ENCODE measurements around the gene WNT9A. TPM values are rescaled to one million over a fixed set of nuclear protein-coding genes. Genes with fewer than 3 reads are reported as not detected.
"Not testable (repeated sequence)": the region's sequence is repeated elsewhere in the genome, so short reads cannot be mapped to it uniquely, and the experiment has no call there.

Gene WNT9A
- total and polyA plus RNA-seq, 2 donors from 2014 or later: 0.58 to 3.1 TPM

- no peak overlapping the region for H3K4me3 ChIP-seq (ENCODE audit: low read length in 3 of 3)
- no peak overlapping the region for H3K27ac ChIP-seq (ENCODE audit: low read depth in 2 of 2, low read length in 2 of 2)
- FAIRE-seq (no peak), DNase-seq (no peak)
- no peaks in the 10 kb centered on the region for H3K4me1 ChIP-seq (ENCODE audit: control insufficient read depth in 2 of 3, insufficient read depth in 2 of 3, low read depth in 1 of 3, low read length in 3 of 3)
- H3K9ac ChIP-seq (ENCODE audit: low read length in 3 of 3): no peak overlapping the region
- H3K27me3 ChIP-seq (ENCODE audit: control insufficient read depth, insufficient read depth, low read length): no peaks in the 10 kb centered on the region
- no peak for TF ChIP-seq CTCF (IDR thresholded peaks at IDR 0.05; ENCODE audit: borderline replicate concordance, extremely low read depth, insufficient read depth)
- intact Hi-C loops (cut with DNase I): no loop called here
- H3K36me3 ChIP-seq (ENCODE audit: control insufficient read depth in 2 of 3, insufficient read depth in 3 of 3, low read length in 3 of 3): no peaks in the 10 kb centered on the region
- H3K9me3 ChIP-seq (ENCODE audit: control insufficient read depth in 2 of 3, insufficient read depth in 1 of 3, low read length in 3 of 3): peaks cover 0 to 3% (median 0%) of the 10 kb centered on the region in 3 donors
Observed at GRCh38 chr1:227987181-227987580, 39.4 kb upstream of the WNT9A start.

- H3K9ac ChIP-seq (ENCODE audit: low read length in 3 of 3); intact Hi-C loops (cut with DNase I); H3K4me3 ChIP-seq (ENCODE audit: low read length in 3 of 3); FAIRE-seq; DNase-seq; H3K36me3 ChIP-seq (ENCODE audit: control insufficient read depth in 2 of 3, insufficient read depth in 3 of 3, low read length in 3 of 3); H3K27me3 ChIP-seq (ENCODE audit: control insufficient read depth, insufficient read depth, low read length); H3K9me3 ChIP-seq (ENCODE audit: control insufficient read depth in 2 of 3, insufficient read depth in 1 of 3, low read length in 3 of 3); H3K4me1 ChIP-seq (ENCODE audit: control insufficient read depth in 2 of 3, insufficient read depth in 2 of 3, low read depth in 1 of 3, low read length in 3 of 3); H3K27ac ChIP-seq (ENCODE audit: low read depth in 2 of 2, low read length in 2 of 2): not testable (repeated sequence)
Observed at GRCh38 chr1:227975583-227976283, 28.0 kb upstream of the WNT9A start.

- H3K9ac ChIP-seq (ENCODE audit: low read length in 3 of 3); H3K4me1 ChIP-seq (ENCODE audit: control insufficient read depth in 2 of 3, insufficient read depth in 2 of 3, low read depth in 1 of 3, low read length in 3 of 3); H3K36me3 ChIP-seq (ENCODE audit: control insufficient read depth in 2 of 3, insufficient read depth in 3 of 3, low read length in 3 of 3); H3K4me3 ChIP-seq (ENCODE audit: low read length in 3 of 3); H3K27me3 ChIP-seq (ENCODE audit: control insufficient read depth, insufficient read depth, low read length); H3K9me3 ChIP-seq (ENCODE audit: control insufficient read depth in 2 of 3, insufficient read depth in 1 of 3, low read length in 3 of 3); FAIRE-seq; intact Hi-C loops (cut with DNase I); H3K27ac ChIP-seq (ENCODE audit: low read depth in 2 of 2, low read length in 2 of 2); DNase-seq: not testable (repeated sequence)
Observed at GRCh38 chr1:227973724-227974288, 26.1 kb upstream of the WNT9A start.

- H3K9ac ChIP-seq (ENCODE audit: low read length in 3 of 3); H3K9me3 ChIP-seq (ENCODE audit: control insufficient read depth in 2 of 3, insufficient read depth in 1 of 3, low read length in 3 of 3); intact Hi-C loops (cut with DNase I); FAIRE-seq; H3K4me3 ChIP-seq (ENCODE audit: low read length in 3 of 3); H3K27me3 ChIP-seq (ENCODE audit: control insufficient read depth, insufficient read depth, low read length); H3K36me3 ChIP-seq (ENCODE audit: control insufficient read depth in 2 of 3, insufficient read depth in 3 of 3, low read length in 3 of 3); H3K27ac ChIP-seq (ENCODE audit: low read depth in 2 of 2, low read length in 2 of 2); H3K4me1 ChIP-seq (ENCODE audit: control insufficient read depth in 2 of 3, insufficient read depth in 2 of 3, low read depth in 1 of 3, low read length in 3 of 3): not testable (repeated sequence)
- DNase-seq: peak in 4 of 5 donors; percentile 33 to 71 (median 43)
Observed at GRCh38 chr1:227972843-227973374, 25.2 kb upstream of the WNT9A start.

GRCh38 chr1:227972283-227972679, 24.5 kb upstream of the WNT9A start:
- H3K4me3 ChIP-seq (ENCODE audit: low read length in 3 of 3); H3K27ac ChIP-seq (ENCODE audit: low read depth in 2 of 2, low read length in 2 of 2); H3K27me3 ChIP-seq (ENCODE audit: control insufficient read depth, insufficient read depth, low read length); DNase-seq; intact Hi-C loops (cut with DNase I); H3K4me1 ChIP-seq (ENCODE audit: control insufficient read depth in 2 of 3, insufficient read depth in 2 of 3, low read depth in 1 of 3, low read length in 3 of 3); FAIRE-seq; H3K9ac ChIP-seq (ENCODE audit: low read length in 3 of 3); H3K9me3 ChIP-seq (ENCODE audit: control insufficient read depth in 2 of 3, insufficient read depth in 1 of 3, low read length in 3 of 3); H3K36me3 ChIP-seq (ENCODE audit: control insufficient read depth in 2 of 3, insufficient read depth in 3 of 3, low read length in 3 of 3): not testable (repeated sequence)

GRCh38 chr1:227971643-227972282, 24.0 kb upstream of the WNT9A start:
- FAIRE-seq; H3K27me3 ChIP-seq (ENCODE audit: control insufficient read depth, insufficient read depth, low read length); DNase-seq; H3K36me3 ChIP-seq (ENCODE audit: control insufficient read depth in 2 of 3, insufficient read depth in 3 of 3, low read length in 3 of 3); H3K9me3 ChIP-seq (ENCODE audit: control insufficient read depth in 2 of 3, insufficient read depth in 1 of 3, low read length in 3 of 3); H3K4me3 ChIP-seq (ENCODE audit: low read length in 3 of 3); H3K4me1 ChIP-seq (ENCODE audit: control insufficient read depth in 2 of 3, insufficient read depth in 2 of 3, low read depth in 1 of 3, low read length in 3 of 3); intact Hi-C loops (cut with DNase I); H3K9ac ChIP-seq (ENCODE audit: low read length in 3 of 3); H3K27ac ChIP-seq (ENCODE audit: low read depth in 2 of 2, low read length in 2 of 2): not testable (repeated sequence)

- FAIRE-seq; H3K9me3 ChIP-seq (ENCODE audit: control insufficient read depth in 2 of 3, insufficient read depth in 1 of 3, low read length in 3 of 3); H3K4me3 ChIP-seq (ENCODE audit: low read length in 3 of 3): not testable (repeated sequence)
Observed at GRCh38 chr1:227971216-227971615, 23.5 kb upstream of the WNT9A start.

More at GRCh38 chr1:227971216-227971615, 23.5 kb upstream of the WNT9A start:
- H3K36me3 ChIP-seq (ENCODE audit: control insufficient read depth in 2 of 3, insufficient read depth in 3 of 3, low read length in 3 of 3); intact Hi-C loops (cut with DNase I); H3K27me3 ChIP-seq (ENCODE audit: control insufficient read depth, insufficient read depth, low read length); DNase-seq; H3K4me1 ChIP-seq (ENCODE audit: control insufficient read depth in 2 of 3, insufficient read depth in 2 of 3, low read depth in 1 of 3, low read length in 3 of 3); H3K27ac ChIP-seq (ENCODE audit: low read depth in 2 of 2, low read length in 2 of 2); H3K9ac ChIP-seq (ENCODE audit: low read length in 3 of 3): not testable (repeated sequence)

Data from kidney (tissue), 14 donors.